Measurements from ENCODE around the gene RAVER2.
"Not testable (repeated sequence)": the region's sequence is repeated elsewhere in the genome, so short reads cannot be mapped to it uniquely, and the experiment has no call there.

RAVER2 gene

DNA sequence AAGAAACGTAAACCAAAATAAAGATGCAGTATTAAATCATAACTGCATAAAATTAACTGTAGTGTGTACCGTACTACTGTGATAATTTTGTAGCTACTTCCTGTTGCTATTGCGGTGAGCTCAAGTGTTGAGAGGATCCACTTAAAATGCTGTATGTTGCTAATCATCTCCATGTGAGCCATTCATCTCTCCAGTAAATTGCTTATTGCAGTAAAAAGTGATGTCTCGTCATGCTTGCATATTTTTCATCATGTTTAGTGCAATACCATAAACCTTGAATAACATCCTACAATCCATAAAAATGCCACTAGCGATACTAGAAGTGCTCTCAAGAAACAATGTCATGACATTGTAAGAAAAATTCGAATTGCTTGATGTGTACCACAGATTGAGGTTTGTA is 66.3 kb downstream of the RAVER2 start:
- no peak for DNase-seq (ENCODE audit: low read depth in 2 of 2)

DNA sequence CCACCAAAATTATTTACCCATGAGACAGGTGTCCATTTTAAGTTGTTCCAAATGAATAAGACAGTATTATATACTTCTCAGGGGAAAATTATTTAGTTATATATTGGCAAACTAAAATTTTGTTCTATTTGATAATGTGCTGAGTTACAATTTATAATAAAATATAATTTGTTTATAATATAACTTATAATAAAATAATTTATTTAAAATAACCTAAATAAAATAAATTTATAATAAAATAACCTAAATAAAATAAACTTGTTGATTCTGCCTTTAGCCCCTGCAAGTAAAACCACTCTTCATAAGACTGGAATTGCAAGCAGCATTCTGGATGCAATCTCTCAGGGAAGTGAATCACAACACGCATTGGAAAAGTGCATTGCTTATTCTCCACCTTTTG is 69.6 kb downstream of the RAVER2 start:
- no peak for DNase-seq (ENCODE audit: low read depth in 2 of 2)

DNA sequence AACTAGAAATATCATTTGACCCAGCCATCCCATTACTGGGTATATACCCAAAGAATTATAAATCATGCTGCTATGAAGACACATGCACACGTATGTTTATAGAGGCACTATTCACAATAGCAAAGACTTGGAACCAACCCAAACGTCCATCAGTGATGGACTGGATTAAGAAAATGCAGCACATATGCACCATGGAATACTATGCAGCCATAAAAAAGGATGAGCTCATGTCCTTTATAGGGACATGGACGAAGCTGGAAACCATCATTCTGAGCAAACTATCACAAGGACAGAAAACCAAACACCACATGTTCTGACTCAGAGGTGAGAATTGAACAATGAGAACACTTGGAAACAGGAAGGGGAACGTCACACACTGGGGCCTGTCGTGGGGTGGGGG is 72.5 kb downstream of the RAVER2 start:
- DNase-seq (ENCODE audit: low read depth in 2 of 2) = not testable (repeated sequence)

GRCh38 chr1:64820572-64820971 is 75.7 kb downstream of the RAVER2 start:
- DNase-seq (ENCODE audit: low read depth in 2 of 2) = not testable (repeated sequence)

GRCh38 chr1:64822621-64823020 is 77.7 kb downstream of the RAVER2 start:
- no peak for DNase-seq (ENCODE audit: low read depth in 2 of 2)

DNA sequence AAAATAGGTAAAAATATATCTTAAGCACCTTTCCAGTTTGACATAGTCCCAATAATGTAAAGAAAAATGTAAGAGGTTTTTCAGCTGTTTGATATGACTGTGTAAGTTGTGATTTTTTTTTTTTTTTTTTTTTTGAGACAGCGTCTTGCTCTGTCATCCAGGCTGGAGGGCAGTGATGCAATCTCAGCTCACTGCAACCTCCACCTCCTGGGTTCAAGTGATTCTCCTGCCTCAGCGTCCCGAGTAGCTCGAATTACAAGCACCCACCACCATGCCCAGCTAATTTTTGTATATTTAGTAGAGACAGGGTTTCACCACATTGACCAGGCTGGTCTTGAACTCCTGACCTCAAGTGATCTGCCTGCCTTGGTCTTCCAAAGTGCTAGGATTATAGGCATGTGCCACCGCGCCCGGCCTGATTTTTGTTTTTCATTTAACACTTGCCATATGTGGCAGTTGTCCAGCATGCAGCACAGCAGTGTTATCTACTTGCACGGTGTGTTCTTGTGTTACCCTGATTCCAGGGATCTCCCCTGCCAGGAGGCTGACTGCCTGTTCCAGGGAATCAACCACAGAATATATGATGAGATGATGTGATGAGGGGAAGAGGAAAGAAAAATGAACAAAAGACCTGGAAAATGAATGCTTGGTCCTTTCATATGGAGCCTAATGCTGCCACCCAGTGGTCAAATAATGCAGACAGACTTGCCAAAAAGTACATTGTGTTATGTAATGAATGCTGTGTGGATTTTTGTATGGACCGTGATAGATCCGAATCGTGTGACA is 79.0 kb downstream of the RAVER2 start:
- peak; percentile 38 to 47 for DNase-seq (ENCODE audit: low read depth in 2 of 2)

DNA sequence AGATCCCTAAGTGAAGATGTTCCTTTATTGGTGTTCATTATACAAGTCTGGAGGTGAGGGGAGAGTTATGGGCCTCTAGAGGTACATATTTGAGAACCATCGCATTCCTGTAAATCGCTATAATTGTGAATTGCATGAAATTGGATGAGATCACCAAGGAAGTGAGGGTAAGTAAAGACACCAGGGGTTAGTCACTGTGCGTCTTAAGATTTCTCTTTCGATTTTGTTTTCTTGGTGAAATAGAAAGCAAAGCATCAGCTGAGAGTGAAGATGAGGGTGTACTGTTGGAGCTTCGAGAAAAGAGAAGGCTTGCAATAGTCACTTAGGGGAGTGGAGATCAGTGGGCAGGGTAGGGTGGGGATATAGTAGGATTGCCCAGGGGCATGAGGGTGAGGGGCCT is 82.1 kb downstream of the RAVER2 start:
- no peak for DNase-seq (ENCODE audit: low read depth in 2 of 2)

DNA sequence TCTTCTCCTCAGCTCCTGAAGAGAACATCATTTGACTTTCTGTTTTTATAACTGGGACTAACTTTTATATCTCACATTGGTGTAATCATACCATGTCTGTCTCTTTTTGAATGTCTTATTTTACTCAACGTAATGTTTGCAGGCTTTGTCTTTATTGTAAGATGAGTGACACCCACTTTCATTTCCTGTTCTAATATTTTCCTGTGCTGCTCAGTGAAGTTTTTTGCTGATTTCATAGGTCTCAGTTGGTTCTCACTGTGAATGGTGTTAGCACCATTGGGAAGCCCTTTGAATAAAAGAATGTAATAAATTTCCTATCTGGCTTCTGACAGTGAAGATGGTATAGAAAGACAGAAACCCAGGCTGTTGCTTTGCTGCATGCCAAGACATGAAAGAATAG is 84.0 kb downstream of the RAVER2 start:
- DNase-seq (ENCODE audit: low read depth in 2 of 2) = no peak

- DNase-seq (ENCODE audit: low read depth in 2 of 2) = no peak
Measured at GRCh38 chr1:64829411-64830029, 84.6 kb downstream of the RAVER2 start.

GRCh38 chr1:64830030-64830651 is 85.3 kb downstream of the RAVER2 start:
- no peak for DNase-seq (ENCODE audit: low read depth in 2 of 2)

- no peak for DNase-seq (ENCODE audit: low read depth in 2 of 2)
Measured at GRCh38 chr1:64834734-64835133, 89.9 kb downstream of the RAVER2 start.

GRCh38 chr1:64836802-64837201 is 91.9 kb downstream of the RAVER2 start:
- no peak for DNase-seq (ENCODE audit: low read depth in 2 of 2)

DNA sequence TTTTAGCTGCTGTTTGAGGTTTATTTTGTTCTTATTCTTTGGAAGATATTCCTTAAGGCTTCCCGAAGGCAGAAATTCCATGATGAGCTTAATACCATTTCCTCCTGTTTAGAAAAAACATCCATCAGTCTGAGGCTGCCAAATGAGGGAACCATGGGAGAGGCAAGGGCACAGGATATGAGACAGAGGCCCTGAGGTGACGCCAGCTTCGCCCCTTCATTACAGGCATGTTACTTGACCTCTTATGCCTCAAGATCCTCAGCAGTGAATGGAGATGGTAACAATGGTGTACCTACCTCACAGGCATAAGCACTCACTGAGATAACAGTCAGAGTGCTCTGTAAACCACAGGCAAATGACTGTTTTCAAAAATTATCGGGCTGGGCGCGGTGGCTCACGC is 93.6 kb downstream of the RAVER2 start:
- DNase-seq (ENCODE audit: low read depth in 2 of 2) = no peak

GRCh38 chr1:64839261-64839660 is 94.4 kb downstream of the RAVER2 start:
- DNase-seq (ENCODE audit: low read depth in 2 of 2) = no peak

DNA sequence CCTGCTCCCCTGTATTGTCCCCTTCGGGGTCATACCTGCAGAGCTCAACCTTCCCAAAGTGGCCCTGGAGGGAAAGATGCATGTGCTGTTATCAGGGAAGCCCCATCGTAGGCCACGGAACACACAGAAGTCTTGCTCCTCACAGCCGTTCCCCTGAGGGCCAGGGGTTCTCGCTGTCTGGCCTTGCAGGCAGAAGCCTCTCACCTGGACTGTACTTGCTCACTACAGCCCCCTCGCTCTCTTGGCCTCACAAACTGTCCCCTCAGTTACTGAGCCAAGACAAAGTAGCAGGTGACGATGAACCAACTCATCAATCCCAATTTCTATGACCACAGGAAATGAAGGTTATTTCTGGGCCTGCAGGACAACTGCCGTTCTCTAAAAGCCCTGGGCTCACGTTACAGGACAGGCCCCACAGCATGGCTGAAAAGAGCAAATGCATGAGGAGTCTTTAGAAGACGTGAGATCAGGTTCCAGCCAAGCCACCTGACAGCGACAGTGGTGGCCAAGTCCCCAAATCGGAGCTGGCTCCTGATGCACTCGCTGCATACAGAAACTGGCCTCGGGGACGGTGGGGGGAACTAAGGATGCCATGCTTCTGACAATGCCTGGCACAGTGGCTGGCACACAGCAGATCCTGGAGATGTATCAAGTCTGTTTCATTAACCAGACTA is 95.0 kb downstream of the RAVER2 start:
- DNase-seq (ENCODE audit: low read depth in 2 of 2) = no peak

GRCh38 chr1:64841330-64842065 is 96.6 kb downstream of the RAVER2 start:
- DNase-seq (ENCODE audit: low read depth in 2 of 2) = no peak

DNA sequence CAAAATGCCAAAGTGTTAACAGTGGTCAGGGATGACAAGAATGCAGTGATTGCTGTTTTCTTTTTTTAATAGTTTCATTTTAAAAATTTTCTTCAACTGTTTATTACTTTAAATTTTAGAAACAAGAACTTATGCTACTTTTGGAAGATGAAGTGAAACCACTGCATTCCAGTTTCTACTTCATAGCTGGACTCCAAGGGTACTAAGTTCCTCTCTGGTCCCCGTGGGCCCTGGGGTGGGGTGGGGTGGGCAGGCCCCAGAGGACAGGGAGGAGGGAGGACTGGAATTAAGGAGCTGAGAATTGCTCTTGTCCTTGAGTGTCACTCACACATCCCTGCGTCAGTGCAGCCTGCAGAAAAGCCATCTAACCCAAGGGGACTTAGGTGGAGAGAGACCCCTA is 97.3 kb downstream of the RAVER2 start:
- no peak for DNase-seq (ENCODE audit: low read depth in 2 of 2)

DNA sequence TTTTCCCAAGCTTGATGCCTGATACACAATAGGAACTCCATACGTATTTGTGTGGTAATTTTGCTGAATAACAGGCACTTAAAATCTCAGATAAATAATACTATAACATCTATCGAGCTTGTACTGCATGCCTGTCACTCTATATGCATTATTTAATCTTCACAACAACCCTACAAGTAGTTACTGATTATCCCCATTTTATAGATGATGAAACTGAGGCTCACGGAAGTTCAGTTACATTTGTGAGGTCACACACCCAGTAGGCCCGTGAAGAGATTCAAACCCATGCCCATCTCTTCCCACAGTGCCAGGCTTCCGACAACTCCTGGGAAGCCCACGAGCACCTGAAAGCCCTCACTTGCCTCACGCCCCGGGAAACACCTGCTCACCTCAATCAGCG is 98.8 kb downstream of the RAVER2 start:
- DNase-seq (ENCODE audit: low read depth in 2 of 2) = no peak

DNA sequence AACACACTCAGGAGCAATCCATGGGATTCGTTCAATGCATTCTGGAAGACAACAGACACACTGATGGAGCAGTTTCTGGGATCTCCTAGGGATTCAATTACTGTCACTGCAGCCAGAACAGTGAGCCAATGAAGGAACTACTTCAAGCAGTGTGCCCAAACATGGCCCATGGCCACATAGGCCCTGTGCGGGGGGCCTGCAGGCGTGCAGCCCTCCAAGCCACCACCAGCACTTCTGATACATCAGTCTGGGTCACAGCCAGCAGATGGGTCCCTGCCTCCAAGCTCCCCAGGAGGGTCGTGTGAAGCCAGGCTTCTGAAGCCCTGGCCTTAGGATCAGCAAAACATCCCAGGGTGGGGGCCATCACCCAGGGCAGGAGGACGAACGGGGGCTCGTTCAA is 99.3 kb downstream of the RAVER2 start:
- DNase-seq (ENCODE audit: low read depth in 2 of 2) = no peak

DNA sequence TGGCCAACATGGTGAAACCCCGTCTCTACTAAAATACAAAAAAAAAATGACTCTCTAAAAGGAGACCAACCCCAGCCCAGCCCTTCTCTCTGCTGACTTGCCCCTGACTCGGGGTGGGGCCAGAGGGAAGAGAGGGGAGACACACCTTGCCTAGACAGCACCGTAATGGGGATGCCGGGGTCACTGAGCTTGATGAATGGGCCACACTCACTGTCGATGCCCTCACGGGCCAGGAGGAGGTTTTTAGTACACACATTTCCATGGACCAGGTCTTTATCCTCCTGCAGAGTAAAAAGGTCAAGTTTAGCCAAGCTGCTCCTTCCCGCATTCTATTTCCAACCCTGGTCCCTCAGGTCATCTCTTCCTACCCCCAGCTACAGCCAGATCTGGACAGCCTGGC is 99.7 kb downstream of the RAVER2 start:
- no peak for DNase-seq (ENCODE audit: low read depth in 2 of 2)

GRCh38 chr1:64845831-64846425 is 101.1 kb downstream of the RAVER2 start:
- no peak for DNase-seq (ENCODE audit: low read depth in 2 of 2)

Measured in activated CD4-positive, alpha-beta T cell treated with anti-CD3 and anti-CD28 coated beads for 24 hours (primary cell).